Activated naive CD4-positive, alpha-beta T cell treated with anti-CD3 and anti-CD28 coated beads, Interleukin-2, amount 50 U/mL, for 24 hours (primary cell): ENCODE data around the gene RTEL1.
A peak's percentile ranks its signal among the peaks of the same experiment; 100 is the strongest.
"Not testable (repeated sequence)": the region's sequence is repeated elsewhere in the genome, so short reads cannot be mapped to it uniquely, and the experiment has no call there.

Experiments used
- H3K27ac Mint-ChIP-seq: one replicate; pipeline ENCODE4 v1.8.0; 2021; ENCODE audit warnings: mild to moderate bottlenecking, mixed read lengths
- H3K27me3 Mint-ChIP-seq: one replicate; pipeline ENCODE4 v1.8.0; 2021; ENCODE audit warnings: mixed read lengths
- H3K36me3 Mint-ChIP-seq: one replicate; pipeline ENCODE4 v1.8.0; 2021; ENCODE audit warnings: mixed read lengths
- H3K4me1 Mint-ChIP-seq: one replicate; pipeline ENCODE4 v1.8.0; 2021; ENCODE audit warnings: mixed read lengths
- H3K4me3 Mint-ChIP-seq: one replicate; pipeline ENCODE4 v1.8.0; 2021; ENCODE audit warnings: mild to moderate bottlenecking, mixed read lengths
- H3K9me3 Mint-ChIP-seq: one replicate; pipeline ENCODE4 v1.8.0; 2021; ENCODE audit warnings: mixed read lengths

Gene RTEL1

GRCh38 chr20:63640086-63640485, 18.0 kb upstream of the RTEL1 start:
- H3K4me3 Mint-ChIP-seq, result peak overlapping the region; percentile 90
- peak overlapping the region; percentile 65 for H3K27ac Mint-ChIP-seq
- no peaks in the 10 kb centered on the region for H3K36me3 Mint-ChIP-seq
- no peaks in the 10 kb centered on the region for H3K9me3 Mint-ChIP-seq
- H3K4me1 Mint-ChIP-seq, result peaks cover 43% of the 10 kb centered on the region
- no peaks in the 10 kb centered on the region for H3K27me3 Mint-ChIP-seq

- H3K4me3 Mint-ChIP-seq, result peak overlapping the region; percentile 71
- H3K9me3 Mint-ChIP-seq, H3K36me3 Mint-ChIP-seq, H3K27ac Mint-ChIP-seq, H3K27me3 Mint-ChIP-seq: not testable (repeated sequence)
- peaks cover 37% of the 10 kb centered on the region for H3K4me1 Mint-ChIP-seq
Measured at GRCh38 chr20:63640686-63641085, 17.4 kb upstream of the RTEL1 start.

- H3K4me3 Mint-ChIP-seq, result peak overlapping the region; percentile 70
- H3K27me3 Mint-ChIP-seq, result no peaks in the 10 kb centered on the region
- H3K27ac Mint-ChIP-seq, result peak overlapping the region; percentile 74
- no peaks in the 10 kb centered on the region for H3K36me3 Mint-ChIP-seq
- no peaks in the 10 kb centered on the region for H3K9me3 Mint-ChIP-seq
- peaks cover 33% of the 10 kb centered on the region for H3K4me1 Mint-ChIP-seq
Measured at GRCh38 chr20:63641146-63641791, 16.8 kb upstream of the RTEL1 start.

GRCh38 chr20:63641792-63642523, 16.2 kb upstream of the RTEL1 start:
- Mint-ChIP-seq H3K27ac (peak overlapping the region; percentile 41), H3K4me3 (peak overlapping the region; percentile 47), H3K4me1 (peaks cover 30% of the 10 kb centered on the region), H3K9me3 (no peaks in the 10 kb centered on the region), H3K27me3 (no peaks in the 10 kb centered on the region), H3K36me3 (no peaks in the 10 kb centered on the region)

- peaks cover 24% of the 10 kb centered on the region for H3K4me1 Mint-ChIP-seq
- H3K36me3 Mint-ChIP-seq, result no peaks in the 10 kb centered on the region
- no peaks in the 10 kb centered on the region for H3K9me3 Mint-ChIP-seq
- no peaks in the 10 kb centered on the region for H3K27me3 Mint-ChIP-seq
- H3K4me3 Mint-ChIP-seq, result peak overlapping the region; percentile 57
- no peak overlapping the region for H3K27ac Mint-ChIP-seq
Measured at GRCh38 chr20:63642527-63643247, 15.4 kb upstream of the RTEL1 start.

- Mint-ChIP-seq H3K27me3 (no peaks in the 10 kb centered on the region), H3K4me1 (peaks cover 19% of the 10 kb centered on the region), H3K36me3 (no peaks in the 10 kb centered on the region), H3K4me3 (no peak overlapping the region), H3K9me3 (no peaks in the 10 kb centered on the region), H3K27ac (peak overlapping the region; percentile 91)
Measured at GRCh38 chr20:63643499-63643898, 14.6 kb upstream of the RTEL1 start.

GRCh38 chr20:63643946-63644345, 14.2 kb upstream of the RTEL1 start:
- Mint-ChIP-seq H3K4me1 (peaks cover 16% of the 10 kb centered on the region), H3K27me3 (no peaks in the 10 kb centered on the region), H3K4me3 (no peak overlapping the region), H3K36me3 (no peaks in the 10 kb centered on the region), H3K9me3 (no peaks in the 10 kb centered on the region), H3K27ac (no peak overlapping the region)

- Mint-ChIP-seq H3K36me3 (no peaks in the 10 kb centered on the region), H3K4me1 (peaks cover 8% of the 10 kb centered on the region), H3K27ac (no peak overlapping the region)
Measured at GRCh38 chr20:63645218-63645617, 12.9 kb upstream of the RTEL1 start.

GRCh38 chr20:63648190-63648589, 9.9 kb upstream of the RTEL1 start:
- Mint-ChIP-seq H3K4me3 (no peak overlapping the region), H3K4me1 (peaks cover 15% of the 10 kb centered on the region), H3K27ac (no peak overlapping the region), H3K36me3 (no peaks in the 10 kb centered on the region), H3K27me3 (no peaks in the 10 kb centered on the region), H3K9me3 (no peaks in the 10 kb centered on the region)

More at GRCh38 chr20:63645218-63645617, 12.9 kb upstream of the RTEL1 start:
- H3K27me3 Mint-ChIP-seq, result no peaks in the 10 kb centered on the region
- no peak overlapping the region for H3K4me3 Mint-ChIP-seq
- no peaks in the 10 kb centered on the region for H3K9me3 Mint-ChIP-seq

GRCh38 chr20:63648895-63649589, 9.1 kb upstream of the RTEL1 start:
- Mint-ChIP-seq H3K4me1 (peaks cover 17% of the 10 kb centered on the region), H3K36me3 (no peaks in the 10 kb centered on the region), H3K9me3 (no peaks in the 10 kb centered on the region), H3K27ac (no peak overlapping the region), H3K4me3 (no peak overlapping the region), H3K27me3 (no peaks in the 10 kb centered on the region)

- not testable (repeated sequence) for H3K36me3 Mint-ChIP-seq, H3K27ac Mint-ChIP-seq, H3K9me3 Mint-ChIP-seq, H3K4me3 Mint-ChIP-seq, H3K27me3 Mint-ChIP-seq
- H3K4me1 Mint-ChIP-seq, result peaks cover 27% of the 10 kb centered on the region
Measured at GRCh38 chr20:63650486-63650885, 7.6 kb upstream of the RTEL1 start.

- no peaks in the 10 kb centered on the region for H3K9me3 Mint-ChIP-seq
- peak overlapping the region; percentile 86 for H3K4me3 Mint-ChIP-seq
- H3K27me3 Mint-ChIP-seq, result no peaks in the 10 kb centered on the region
- H3K36me3 Mint-ChIP-seq, result no peaks in the 10 kb centered on the region
- peak overlapping the region; percentile 91 for H3K27ac Mint-ChIP-seq
- peaks cover 27% of the 10 kb centered on the region for H3K4me1 Mint-ChIP-seq
Measured at GRCh38 chr20:63651942-63652191, 6.2 kb upstream of the RTEL1 start.

GRCh38 chr20:63652192-63652980, 5.7 kb upstream of the RTEL1 start:
- Mint-ChIP-seq H3K4me1 (peaks cover 27% of the 10 kb centered on the region), H3K4me3 (peak overlapping the region; percentile 57), H3K27me3 (no peaks in the 10 kb centered on the region), H3K27ac (no peak overlapping the region), H3K9me3 (no peaks in the 10 kb centered on the region), H3K36me3 (no peaks in the 10 kb centered on the region)

GRCh38 chr20:63653041-63653973, 4.8 kb upstream of the RTEL1 start, which contains the start of gene STMN3:
TSS of gene STMN3 (minus strand) at chr20:63653424. CDS start at chr20:63653345, 79 bp downstream.
- Mint-ChIP-seq H3K4me3 (peak within 1 kb of the TSS; percentile 73), H3K4me1 (peaks cover 31% of the 10 kb centered on the region), H3K27ac (peak within 1 kb of the TSS; percentile 46), H3K27me3 (no peaks in the 10 kb centered on the region), H3K36me3 (peaks cover 1% of the 10 kb centered on the region), H3K9me3 (no peaks in the 10 kb centered on the region)
